HG03558 (cell line): ENCODE results near the gene GNL2.
"Not testable (repeated sequence)": the region's sequence is repeated elsewhere in the genome, so short reads cannot be mapped to it uniquely, and the experiment has no call there.

Experiments used
- ATAC-seq: cut with Tn5 transposase; IDR thresholded peaks from one replicate; pipeline ENCODE4 v1.9.1; 2021; ENCODE audit warnings: moderate number of reproducible peaks; ENCODE audit not compliant: unreplicated experiment; ENCODE audit errors: extremely low read depth

GNL2 gene

GRCh38 chr1:37609994-37610393, 14.3 kb upstream of the GNL2 start:
- no peak for ATAC-seq

- no peak for ATAC-seq
Observed at GRCh38 chr1:37609002-37609401, 13.3 kb upstream of the GNL2 start.

GRCh38 chr1:37606481-37607263, 10.9 kb upstream of the GNL2 start:
- ATAC-seq: no peak

- ATAC-seq: no peak
Observed at GRCh38 chr1:37605806-37606474, 10.2 kb upstream of the GNL2 start.

GRCh38 chr1:37605061-37605650, 9.4 kb upstream of the GNL2 start:
- ATAC-seq: no peak

GRCh38 chr1:37602750-37603694, 7.3 kb upstream of the GNL2 start:
- ATAC-seq: no peak

GRCh38 chr1:37601441-37601840, 5.7 kb upstream of the GNL2 start:
- no peak for ATAC-seq

GRCh38 chr1:37599940-37600339, 4.2 kb upstream of the GNL2 start:
- no peak for ATAC-seq

GRCh38 chr1:37596182-37596667, 488 bp upstream of the GNL2 start:
- ATAC-seq: no peak

GRCh38 chr1:37593726-37594125, 2.0 kb downstream of the GNL2 start:
- no peak for ATAC-seq

- no peak for ATAC-seq
Observed at GRCh38 chr1:37588939-37589338, 6.8 kb downstream of the GNL2 start.

- ATAC-seq: not testable (repeated sequence)
Observed at GRCh38 chr1:37584544-37584943, 11.2 kb downstream of the GNL2 start.

GRCh38 chr1:37575692-37576091, 20.0 kb downstream of the GNL2 start:
- ATAC-seq: no peak

GRCh38 chr1:37574834-37575480, 20.8 kb downstream of the GNL2 start:
- no peak for ATAC-seq

- ATAC-seq: no peak
Observed at GRCh38 chr1:37570528-37571334, 25.0 kb downstream of the GNL2 start.

- ATAC-seq: no peak
Observed at GRCh38 chr1:37567023-37567422, 28.7 kb downstream of the GNL2 start.

- no peak for ATAC-seq
Observed at GRCh38 chr1:37564892-37565291, 30.8 kb downstream of the GNL2 start.

- ATAC-seq: no peak
Observed at GRCh38 chr1:37562984-37563383, 32.8 kb downstream of the GNL2 start.
